GM21723 (cell line): ENCODE results near the gene COMMD1.
"Not testable (repeated sequence)": the region's sequence is repeated elsewhere in the genome, so short reads cannot be mapped to it uniquely, and the experiment has no call there.

Source experiments
- ATAC-seq: cut with Tn5 transposase; IDR thresholded peaks from one replicate; pipeline ENCODE4 v1.9.1; 2021; ENCODE audit warnings: mild to moderate bottlenecking, moderate library complexity; ENCODE audit not compliant: unreplicated experiment

COMMD1 gene

DNA sequence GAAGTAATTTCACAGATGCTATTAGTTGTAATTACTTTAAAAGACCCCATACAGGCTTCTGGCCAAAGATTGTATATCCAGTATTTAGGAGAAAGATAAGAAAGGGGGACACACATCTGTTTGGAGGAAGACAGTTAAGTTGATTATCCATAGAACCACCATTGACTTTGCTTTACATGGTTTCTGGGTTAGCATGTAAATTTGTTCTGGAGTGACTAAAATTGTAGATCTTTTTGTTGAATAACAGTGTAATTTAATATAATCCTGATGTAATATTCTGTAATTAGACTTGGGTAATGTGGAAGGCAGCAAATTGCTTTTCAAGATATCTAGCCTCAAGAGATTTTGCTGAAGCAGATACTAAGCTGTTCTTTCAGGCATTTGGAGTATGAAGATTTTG is 17.2 kb downstream of the COMMD1 start:
- ATAC-seq: no peak

DNA sequence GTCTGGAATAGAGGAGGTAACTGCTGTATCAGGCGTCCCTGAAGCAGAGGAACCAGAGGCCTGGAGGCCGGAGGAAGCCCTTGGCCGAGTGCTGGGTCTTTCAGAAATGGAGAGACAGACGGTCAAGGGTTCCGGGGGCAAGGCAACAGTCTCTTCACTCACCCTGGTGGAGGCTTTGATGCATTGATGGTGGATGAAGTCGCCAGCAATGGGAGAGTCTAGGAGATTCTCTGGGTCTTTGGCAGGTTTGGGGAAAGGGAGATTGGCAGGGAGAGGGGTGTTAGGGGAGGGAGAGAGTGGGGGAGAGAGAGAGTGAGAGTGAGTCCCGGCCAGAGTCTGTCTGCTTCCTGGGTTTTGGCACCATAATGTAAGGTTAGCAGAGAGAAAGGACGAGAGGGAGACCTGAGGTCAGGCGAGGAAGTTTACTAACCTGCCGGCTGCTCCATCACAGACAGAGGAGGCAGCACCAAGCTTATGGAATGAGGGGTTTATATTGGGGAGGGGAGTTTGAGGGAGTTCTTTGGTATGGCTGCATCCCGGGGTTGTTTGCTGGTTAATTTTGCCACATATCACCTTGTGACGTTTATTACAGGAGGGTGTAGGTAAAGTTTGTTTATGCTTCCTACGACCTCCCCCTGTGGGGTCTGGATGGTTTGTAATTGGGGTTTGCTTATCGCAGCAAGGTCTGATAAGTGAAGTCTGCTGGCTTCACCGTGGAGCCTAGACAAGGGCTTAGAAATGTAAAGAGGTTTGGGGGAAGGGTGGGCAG is 19.6 kb downstream of the COMMD1 start:
- ATAC-seq: no peak

DNA sequence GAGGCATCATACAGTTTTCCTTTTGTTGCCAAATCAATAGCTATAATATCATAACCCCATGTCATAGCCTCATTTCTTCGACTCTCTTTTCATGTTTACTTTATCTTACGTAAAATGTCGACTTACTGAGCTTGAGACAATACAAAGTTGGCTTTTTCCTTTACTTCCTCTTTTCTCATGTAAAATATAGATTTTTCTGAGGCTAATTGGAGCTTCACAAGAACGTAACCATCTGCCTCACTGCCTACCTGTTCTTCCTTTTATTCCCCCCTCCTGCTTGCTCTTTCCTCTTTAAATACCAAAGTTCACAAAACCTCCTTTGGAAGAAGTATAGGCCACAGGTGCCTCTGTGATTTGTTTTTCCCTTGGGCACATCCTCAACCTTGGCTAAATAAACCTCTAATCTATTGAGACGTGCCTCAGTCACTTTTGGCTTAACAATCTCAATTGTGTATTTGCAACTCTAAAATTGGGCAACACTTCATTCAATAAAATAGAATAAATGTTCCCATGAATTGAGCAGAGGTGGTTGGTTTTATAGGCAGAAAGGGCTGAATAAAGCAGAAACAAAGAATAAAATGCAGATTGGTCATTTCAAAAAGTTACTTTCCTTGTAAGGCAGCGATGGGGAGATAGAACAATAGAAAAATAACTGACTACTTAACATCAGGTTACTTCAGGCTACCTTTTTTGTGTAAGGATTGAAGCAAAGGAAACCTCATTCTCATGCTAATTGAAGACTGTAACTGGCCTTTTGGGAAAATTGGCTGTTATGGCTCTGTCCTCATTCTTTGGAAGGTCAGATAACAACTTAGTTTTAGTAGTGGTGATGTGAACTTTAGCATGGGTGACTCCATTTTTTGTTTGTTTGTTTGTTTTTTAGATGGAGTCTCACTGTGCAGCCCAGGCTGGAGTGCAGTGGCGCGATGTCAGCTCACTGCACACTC is 21.3 kb downstream of the COMMD1 start:
- ATAC-seq: no peak

DNA sequence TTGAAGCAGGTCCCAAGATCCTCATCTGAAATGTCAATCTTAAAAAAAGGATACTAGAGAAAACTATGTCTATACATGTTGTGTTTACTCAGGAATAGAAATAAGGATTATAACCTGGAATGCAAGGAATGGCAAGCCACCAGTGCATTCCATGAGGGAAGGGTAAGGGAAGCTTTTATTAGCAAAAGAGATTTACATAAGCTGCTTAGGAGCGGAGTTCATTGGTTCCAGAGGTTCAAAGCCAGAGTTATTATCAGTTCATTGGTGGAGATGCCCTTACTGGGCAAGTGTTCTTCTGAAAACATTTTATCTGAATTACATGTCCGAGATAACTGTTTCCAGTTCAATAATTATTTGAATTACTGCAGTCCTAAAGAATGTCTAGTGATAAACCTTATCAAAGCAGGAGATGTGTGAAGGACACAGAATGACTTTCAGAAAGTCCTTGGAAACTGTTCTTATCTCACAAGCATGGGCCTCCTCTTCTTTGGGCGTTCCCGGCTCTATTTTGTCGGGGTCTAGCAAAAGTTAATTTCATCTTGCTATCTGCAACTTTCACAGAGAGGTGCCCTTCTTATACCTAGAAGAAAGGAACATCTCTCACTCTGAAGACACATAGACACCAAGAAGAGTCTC is 23.5 kb downstream of the COMMD1 start:
- no peak for ATAC-seq

DNA sequence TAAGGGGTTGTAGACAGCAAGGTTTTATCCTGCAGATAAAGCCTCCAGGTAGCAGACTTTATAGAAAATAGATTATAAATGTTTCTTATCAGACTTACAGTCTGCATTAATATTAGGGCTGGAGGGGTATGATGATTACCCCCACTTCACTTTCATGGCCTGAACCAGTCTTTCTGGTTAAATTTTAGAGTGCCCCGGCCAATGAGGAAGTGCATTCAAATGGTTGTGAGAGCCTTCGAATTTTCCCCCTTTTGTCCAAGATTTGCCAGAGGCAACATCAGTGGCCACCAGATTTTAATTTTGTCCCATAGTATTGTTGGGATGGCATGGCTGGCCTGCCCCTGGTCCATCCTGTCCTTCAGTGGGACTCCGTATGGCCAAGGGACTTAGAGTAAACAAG is 31.6 kb downstream of the COMMD1 start:
- ATAC-seq: no peak

DNA sequence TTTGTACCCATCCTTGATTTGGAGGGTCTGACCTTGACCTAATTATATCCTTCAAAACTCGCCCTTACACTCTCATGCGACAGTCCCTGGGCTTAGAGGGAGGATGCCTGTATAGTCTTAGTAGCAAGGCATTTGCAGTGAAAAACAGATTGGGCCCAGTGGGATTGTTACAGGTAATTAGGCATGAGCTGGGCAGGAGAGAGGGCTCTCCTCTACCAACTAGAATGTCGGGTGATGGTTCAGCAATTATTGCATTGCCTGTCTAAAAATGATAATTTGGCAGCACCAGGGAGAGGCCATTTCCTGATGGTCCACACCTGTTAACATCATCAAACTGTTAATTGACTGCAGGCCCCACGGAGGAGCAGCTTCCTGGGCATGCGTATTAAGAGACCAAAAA is 32.4 kb downstream of the COMMD1 start:
- ATAC-seq: no peak

DNA sequence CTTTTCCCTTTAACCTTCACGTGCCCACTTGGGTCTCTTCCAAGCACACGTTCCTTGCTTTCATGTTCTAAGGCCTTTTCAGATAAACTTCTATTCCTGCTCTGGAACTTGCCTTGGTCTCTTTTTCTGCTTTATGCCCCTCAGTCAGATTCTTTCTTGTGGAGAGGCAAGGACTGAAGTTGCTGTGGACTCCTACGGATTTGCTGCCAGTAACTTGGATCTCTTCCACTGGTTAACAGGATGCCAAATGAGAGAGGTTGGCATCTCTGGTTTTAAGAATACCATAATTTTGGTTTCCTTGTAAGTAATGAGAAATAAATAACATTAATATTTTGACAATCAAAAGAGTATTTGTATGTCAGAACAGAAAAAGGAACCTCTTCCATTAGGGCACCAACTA is 33.0 kb downstream of the COMMD1 start:
- ATAC-seq: no peak

DNA sequence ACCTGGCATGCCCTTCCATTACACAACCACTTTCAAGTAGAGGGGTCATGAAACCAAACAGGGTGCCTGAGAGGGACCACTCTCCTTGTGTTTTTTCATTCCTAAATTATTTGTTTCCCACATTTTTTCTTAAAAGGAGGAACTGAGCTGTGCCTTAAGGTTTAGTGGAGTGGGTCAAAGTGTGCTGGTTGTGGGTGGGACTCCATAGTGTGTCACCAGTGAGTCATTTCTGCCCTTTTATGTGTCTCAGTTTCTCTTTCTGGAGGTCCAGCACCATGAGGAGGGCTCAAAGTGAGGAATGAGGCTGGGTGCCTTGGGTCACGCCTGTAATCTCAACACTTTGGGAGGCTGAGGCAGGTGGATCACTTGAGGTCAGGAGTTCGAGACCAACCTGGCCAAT is 37.8 kb downstream of the COMMD1 start:
- ATAC-seq: no peak

DNA sequence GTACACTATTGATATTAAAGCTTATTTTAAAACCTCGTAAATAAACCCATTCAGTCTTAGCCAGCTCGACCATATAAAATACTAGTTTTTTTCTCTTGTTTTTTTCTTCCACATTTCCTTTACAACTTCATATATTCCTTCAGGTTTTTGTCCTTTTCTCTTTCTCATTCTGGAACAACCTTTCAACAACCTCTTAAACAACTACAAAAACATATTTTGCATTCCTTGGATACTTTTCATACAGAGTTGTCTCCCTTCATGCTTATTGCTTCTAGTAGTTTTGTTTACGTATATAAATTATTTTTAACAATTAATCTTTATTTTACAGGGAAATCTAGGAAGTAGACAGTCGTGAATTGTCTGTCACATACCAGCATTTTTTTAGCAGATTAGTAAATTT is 41.2 kb downstream of the COMMD1 start:
- no peak for ATAC-seq

DNA sequence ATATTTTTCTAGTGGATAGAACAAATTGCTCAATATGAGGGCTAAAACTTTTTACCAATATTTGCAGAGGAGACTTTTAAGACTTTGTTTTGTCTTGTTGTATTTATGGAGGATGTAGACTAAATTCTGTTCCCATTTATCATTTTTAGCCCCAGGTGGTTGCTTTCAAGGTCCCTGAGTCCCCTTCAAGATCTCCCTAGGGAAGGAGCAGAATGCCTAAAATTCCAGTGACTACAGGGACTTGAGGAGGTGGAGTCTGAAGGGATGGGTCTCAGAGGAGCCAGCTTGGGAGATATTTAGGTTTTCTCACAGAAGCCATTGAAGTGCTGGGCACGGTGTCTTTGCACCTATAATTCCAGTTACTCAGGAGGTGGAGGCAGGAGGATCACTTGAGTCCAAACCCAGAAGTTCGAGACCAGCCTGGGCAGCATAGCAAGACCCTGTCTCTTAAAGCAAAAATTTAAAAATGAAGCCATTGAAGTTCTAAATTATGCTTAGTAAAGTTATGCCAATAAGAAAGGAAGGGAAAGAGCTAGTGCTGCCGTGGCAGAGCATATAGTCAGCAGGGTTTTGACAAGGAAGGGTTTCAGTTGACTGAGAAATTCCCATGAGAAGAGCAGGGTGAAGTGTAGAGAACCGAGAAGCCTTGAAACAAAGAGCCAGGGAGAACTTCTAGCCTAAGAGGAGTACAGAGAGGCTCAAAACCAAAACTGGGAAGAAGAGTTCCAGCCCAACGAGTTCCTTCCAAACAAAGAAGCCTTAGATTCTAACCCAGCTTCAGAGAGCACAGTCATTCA is 43.4 kb downstream of the COMMD1 start:
- ATAC-seq: no peak

DNA sequence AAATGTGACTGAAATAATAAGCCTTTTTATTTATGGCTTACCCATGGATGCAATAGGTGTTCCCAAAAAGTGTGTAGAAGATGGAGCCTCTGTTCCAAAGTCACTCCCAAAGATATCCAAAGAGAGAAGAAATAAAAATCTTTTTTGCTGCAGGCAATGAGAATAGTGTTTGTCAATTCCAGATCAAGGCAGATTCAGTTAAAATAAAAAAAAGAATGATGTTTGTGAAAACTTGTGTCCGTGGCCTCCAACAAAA is 43.9 kb downstream of the COMMD1 start:
- no peak for ATAC-seq

DNA sequence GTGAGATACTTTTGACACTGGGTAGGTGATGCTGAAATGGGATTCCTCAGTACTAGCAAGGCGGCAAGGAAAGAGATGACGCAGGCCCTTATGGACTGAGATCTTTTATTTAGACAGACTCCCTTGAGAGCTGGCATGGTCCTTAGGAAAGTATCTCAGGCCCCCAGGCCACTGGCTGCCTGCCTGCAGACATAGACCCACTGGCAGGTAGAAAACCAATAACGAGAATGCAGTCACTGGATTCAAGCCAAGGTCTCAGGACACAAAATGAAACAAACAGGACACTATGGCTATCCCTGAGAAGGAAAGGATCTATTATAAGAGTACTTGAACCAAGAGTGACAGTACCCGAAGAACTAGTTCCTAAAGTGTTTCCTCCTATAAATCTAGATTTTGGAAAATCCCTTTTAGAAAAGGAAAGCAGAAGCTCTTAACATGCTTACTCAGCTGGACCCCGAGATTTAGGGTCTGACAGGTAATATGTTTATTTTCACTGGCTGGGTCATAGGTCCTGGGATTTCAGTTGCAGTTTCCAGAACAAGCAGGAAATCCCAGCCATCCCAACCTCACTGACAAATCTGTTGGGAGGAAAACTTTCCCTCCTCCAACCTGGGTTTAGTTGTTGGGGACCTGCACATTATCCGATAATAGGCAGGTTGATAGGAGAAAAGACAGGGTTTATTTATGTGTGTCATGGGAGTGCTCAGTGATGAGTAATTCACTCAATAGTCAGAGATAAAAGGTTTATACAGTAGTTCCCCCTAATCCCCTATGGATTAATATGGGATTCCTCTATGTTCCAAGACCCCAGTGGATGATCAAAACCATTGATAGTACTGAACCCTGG is 44.5 kb downstream of the COMMD1 start:
- no peak for ATAC-seq

DNA sequence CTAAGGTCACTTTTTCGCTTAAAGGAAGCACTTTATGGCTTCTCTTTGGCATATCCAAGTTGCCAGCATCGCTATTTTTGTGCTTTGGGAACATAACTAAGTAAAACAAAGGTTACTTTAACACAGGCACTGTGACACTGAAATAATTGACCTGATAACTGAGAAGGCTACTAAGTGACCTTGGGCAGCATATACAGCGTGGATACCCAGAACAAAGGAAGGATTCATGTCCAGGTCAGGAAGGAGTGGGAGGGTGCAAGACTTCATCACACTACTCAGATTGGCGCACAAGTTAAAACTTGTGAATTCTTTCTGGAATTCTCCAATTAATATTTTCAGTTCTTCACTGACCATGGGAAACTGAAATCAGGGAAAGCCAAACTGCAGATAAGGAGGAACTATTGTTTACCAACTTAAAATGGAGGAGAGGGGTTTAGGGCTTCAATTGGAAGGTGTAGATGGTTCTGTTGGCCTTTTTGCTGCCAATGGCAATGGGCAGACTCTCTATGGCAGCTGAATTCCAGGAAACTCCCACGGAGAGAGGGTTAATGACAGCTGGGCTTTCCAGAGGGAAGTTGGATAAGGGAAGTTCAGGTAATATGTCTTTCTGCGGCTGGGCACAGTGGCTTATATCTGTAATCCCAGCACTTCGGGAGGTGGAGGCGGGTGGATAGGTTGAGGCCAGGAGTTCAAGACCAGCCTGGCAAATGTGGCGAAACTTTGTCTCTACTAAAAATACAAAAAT is 45.3 kb downstream of the COMMD1 start:
- ATAC-seq: no peak

DNA sequence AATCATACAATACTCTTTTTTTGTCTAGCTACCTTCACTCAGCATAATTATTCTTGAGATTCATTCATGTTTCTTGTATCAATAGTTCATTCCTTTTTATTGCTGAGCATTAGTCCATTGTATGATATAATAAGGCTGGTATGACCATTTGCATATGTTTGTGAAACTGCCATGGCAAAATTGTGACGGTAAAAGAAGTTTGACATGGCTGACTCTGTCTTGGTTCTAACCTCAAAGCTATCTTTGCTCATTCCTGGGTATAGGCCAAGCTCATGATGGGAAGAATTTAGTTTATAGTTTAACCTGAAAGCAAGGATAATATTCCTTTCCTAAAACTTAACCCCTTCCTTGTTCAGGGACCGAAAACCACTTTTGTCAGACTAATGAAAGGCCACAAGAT is 46.4 kb downstream of the COMMD1 start:
- no peak for ATAC-seq

DNA sequence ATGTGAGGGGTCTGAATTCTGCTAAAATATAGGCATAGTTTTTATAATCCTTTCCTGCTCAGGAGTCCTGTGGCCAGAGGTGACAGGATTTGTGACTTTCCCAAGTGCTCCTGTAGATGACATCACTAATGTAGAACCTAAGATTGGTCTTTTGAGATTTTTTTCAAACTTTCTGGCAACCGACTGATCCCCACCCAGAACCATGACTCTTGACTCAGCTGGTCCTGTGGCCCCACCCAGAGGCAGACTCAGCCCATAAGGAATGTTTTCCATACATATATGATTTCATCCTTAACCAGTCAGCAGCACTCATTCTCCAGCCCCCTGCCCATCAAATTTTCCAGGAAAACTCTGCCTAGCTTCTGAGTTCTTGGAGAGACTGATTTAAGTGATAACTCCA is 46.8 kb downstream of the COMMD1 start:
- no peak for ATAC-seq

DNA sequence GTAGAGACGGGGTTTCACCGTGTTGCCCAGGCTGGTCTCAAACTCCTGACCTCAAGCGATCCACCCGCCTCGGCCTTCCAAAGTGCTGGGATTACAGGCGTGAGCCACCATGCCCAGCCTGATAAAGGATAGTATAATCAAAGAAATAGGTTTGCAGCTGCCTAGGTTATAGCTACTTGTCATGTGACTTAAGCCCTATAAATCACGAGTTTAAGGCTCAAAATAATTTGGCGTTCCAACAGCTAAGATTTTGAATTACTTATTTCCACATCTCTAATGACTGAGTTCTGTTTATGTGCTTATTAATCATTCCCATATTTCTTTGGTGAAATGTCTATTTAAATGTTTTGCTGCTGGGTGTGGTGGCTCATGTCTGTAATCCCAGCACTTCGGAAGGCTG is 49.4 kb downstream of the COMMD1 start:
- not testable (repeated sequence) for ATAC-seq

DNA sequence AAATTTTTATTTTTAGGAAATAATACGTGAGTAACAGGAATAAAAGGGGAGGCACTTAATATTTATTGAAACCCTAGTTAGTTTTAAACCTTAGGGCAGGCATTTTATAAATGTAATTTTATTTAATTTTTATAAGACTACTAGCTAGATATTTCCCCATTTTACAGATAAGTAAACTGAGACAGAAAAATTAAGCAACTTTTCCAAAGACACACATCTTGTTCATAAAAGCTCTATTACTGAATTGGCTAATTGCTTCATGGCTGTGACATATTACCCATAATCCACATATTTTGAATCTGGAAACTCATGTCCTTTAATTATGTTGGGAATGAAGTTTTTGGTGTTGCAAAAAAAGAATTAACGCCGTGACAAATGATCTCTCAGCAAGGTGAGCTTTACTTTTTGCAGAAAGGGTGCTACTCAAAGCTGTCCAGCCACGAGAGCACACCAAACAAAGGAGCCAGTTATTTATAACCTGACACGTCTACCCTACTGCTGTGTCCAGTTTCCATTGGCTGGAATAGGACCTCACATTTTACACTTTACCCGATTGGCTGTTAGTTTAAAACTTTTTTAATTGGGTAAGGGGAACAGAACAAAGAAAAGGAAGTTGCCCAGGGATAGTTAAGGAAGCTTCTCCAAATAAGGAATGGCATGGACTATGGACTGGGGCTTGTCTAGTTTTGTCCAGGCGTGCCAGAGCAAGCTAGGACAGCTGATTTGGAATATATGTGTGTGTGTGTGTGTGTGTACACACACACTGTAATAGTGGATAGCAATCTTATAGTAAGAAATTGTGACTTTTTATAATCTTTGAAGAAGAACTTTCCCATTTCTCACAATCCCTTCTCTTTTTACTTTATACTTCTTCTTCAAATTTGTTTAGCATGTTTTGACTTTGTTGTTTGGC is 54.2 kb downstream of the COMMD1 start:
- no peak for ATAC-seq

DNA sequence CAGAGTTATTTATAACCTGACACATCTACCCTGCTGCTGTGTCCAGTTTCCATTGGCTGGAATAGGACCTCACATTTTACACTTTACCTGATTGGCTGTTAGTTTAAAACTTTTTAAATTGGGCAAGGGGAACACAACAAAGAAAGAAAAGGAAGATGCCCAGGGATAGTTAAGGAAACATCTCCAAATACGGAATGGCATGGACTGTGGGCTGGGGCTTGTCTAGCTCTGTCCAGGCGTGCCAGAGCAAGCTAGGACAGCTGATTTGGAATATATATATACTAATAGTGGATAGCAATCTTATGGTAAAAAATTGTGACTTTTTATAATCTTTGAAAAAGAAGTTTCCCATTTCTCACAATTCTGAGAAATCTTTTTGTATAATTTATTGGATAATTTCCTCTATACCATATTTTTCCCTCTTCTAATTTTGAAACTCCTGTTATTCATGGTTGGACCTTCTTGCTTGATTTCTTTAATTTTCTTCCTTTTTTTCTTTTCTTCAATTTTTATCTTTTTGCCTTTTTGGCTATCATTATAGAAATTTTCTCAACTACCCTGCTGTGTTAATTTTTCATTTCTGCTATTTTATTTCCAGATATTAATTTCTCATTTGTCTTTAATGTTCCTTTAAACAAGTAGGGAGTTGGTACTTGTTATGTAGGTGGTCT is 55.9 kb downstream of the COMMD1 start:
- ATAC-seq: no peak
